Suprapubic skin (tissue), 3 donors: ENCODE data around the gene HOXA6.

Experiments used
- CTCF ChIP-seq, 2 donors: fragments of 200-600 bp in 1 of 2; fragments of 450-650 bp in 1 of 2; sonication (generic) in 1 of 2; IDR thresholded peaks; one replicate each; pipeline ENCODE4 v1.5.1; 2016 to 2019; ENCODE audit warnings: antibody characterized with exemption in 2 of 2, mild to moderate bottlenecking in 1 of 2, moderate library complexity in 1 of 2
- POLR2AphosphoS5 ChIP-seq, 3 donors: sonication (generic); formaldehyde crosslinking; IDR thresholded peaks; one replicate each; pipeline ENCODE4 v1.6.1; 2017; ENCODE audit warnings: antibody characterized with exemption in 3 of 3

GRCh38 chr7:27121684-27122076, 25.9 kb downstream of the HOXA6 start:
- no peak for TF ChIP-seq CTCF (IDR thresholded peaks at IDR 0.05)
- no peak for TF ChIP-seq POLR2AphosphoS5 (IDR thresholded peaks at IDR 0.05)
